ENCODE measurements around the gene TSC22D1.

Gene TSC22D1

DNA sequence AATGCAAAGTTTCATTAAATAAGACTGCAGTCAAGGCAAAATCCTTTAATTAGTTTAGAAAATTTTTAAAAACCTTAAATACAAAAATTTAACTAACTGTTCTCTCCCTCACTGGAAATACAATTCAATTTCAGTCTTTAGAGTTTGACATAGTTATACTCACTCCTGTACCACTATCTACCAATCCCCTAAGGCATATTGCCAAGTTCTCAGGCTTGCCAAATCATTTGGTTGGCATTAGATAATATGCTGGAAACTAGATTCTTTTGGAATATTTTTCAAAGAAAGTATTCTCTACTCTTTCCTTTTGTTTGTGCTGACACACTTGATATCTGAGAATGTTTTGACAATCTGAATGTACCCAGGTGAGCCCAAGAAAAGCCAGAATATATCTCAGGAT is 77.2 kb downstream of the TSC22D1 start:
- TF ChIP-seq, protein P1, sequence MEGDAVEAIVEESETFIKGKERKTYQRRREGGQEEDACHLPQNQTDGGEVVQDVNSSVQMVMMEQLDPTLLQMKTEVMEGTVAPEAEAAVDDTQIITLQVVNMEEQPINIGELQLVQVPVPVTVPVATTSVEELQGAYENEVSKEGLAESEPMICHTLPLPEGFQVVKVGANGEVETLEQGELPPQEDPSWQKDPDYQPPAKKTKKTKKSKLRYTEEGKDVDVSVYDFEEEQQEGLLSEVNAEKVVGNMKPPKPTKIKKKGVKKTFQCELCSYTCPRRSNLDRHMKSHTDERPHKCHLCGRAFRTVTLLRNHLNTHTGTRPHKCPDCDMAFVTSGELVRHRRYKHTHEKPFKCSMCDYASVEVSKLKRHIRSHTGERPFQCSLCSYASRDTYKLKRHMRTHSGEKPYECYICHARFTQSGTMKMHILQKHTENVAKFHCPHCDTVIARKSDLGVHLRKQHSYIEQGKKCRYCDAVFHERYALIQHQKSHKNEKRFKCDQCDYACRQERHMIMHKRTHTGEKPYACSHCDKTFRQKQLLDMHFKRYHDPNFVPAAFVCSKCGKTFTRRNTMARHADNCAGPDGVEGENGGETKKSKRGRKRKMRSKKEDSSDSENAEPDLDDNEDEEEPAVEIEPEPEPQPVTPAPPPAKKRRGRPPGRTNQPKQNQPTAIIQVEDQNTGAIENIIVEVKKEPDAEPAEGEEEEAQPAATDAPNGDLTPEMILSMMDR (IDR thresholded peaks at IDR 0.05; ENCODE audit: borderline replicate concordance, control extremely low read depth, extremely low read depth, insufficient read depth, missing control alignments), result no peak
- in situ Hi-C loops (cut with MboI; ENCODE audit: low sequenced_read_pairs, unreplicated experiment), result no loop called here
- DNase-seq (ENCODE audit: low spot score), result no peak

DNA sequence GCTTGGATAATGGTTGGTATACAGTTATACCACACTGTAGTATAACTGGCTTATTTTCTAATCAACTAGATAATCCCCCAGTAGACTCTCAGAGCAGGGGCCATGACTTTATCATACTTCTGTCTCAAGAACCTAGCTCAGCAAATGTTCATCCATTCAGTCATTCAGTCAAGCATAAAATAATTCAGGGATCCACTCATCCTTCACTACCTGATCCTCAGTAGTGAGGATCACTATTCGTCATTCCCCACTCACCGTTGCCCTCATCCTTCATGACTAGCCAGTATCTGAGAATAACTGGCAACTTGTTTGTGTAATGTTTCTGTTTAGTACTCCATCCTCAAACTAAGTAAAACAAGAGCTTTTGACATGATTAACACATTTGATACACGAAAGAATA is 77.6 kb downstream of the TSC22D1 start:
- in situ Hi-C loops (cut with MboI; ENCODE audit: low sequenced_read_pairs, unreplicated experiment), result no loop called here
- TF ChIP-seq, protein P1 (IDR thresholded peaks at IDR 0.05; ENCODE audit: borderline replicate concordance, control extremely low read depth, extremely low read depth, insufficient read depth, missing control alignments), result no peak
- DNase-seq (ENCODE audit: low spot score), result no peak

DNA sequence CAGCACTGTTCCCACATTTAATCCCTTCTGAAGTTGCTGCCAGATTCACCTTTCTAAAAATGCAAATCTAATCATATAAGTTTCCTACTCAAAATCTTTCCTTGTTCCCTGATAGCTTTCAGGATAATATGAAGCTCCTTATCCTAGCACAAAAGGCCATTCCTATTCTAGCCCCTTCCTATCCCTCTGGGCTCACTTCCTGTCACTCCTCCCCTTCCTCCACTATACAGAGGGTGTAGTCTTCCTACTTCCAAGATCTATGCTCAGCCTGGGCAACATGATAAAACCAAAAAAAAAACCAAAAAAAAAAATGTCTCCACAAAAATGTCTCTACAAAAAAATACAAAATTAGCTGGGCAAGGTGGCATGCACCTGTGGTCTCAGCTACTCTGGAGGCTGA is 78.3 kb downstream of the TSC22D1 start:
- DNase-seq (ENCODE audit: low spot score), result no peak
- in situ Hi-C loops (cut with MboI; ENCODE audit: low sequenced_read_pairs, unreplicated experiment), result no loop called here
- TF ChIP-seq, protein P1 (IDR thresholded peaks at IDR 0.05; ENCODE audit: borderline replicate concordance, control extremely low read depth, extremely low read depth, insufficient read depth, missing control alignments), result no peak

DNA sequence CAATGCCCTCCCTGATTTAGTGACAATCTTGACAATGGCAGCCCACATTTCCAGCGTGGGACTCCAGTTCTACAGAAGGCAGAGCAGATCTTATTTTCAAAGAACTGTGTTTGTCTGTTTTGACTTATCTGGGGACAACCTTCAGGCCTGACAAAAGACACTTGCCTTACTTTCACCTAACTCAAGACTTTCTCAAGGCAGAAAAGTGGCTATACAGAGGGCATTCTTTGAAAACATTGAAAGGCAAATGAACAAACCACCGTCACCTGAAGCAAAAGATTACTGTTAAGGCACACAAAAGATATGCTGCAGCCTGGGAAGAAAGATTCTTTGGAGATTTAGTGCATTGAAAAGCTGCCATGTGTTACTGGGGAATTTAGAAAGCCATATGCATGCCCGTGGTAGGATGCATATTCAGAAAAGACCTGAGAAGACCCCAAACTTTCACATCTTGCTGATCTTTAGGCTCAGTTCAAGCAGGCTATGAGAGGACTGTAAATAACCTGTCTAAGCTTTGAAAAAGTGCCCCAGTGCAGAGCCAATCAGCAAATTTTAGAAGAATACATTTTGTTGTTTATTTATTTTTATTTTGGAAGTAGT is 82.8 kb downstream of the TSC22D1 start:
- no peak for DNase-seq (ENCODE audit: low spot score)
- in situ Hi-C loops (cut with MboI; ENCODE audit: low sequenced_read_pairs, unreplicated experiment), result no loop called here
- TF ChIP-seq, protein P1 (IDR thresholded peaks at IDR 0.05; ENCODE audit: borderline replicate concordance, control extremely low read depth, extremely low read depth, insufficient read depth, missing control alignments), result no peak

DNA sequence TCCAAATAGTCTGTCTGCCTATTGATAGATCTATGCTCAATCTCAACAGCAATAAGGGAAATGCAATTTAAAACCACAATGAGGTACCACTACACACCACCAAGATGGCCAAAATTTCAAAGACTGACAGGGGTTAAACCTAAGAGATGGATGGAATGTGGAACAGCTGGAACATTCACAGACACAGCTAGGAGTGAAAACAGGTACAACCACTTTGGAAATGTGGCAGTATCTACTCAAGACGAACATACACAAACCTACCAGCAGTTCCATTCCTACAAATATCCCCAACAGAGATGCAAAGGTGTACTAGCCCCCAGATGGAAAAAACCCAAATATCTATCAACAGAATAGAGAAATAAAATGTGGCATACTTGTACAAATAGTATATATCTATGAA is 86.4 kb downstream of the TSC22D1 start:
- in situ Hi-C loops (cut with MboI; ENCODE audit: low sequenced_read_pairs, unreplicated experiment), result loop anchor here (10.0 kb wide), 1 partner anchor 475 kb away; no protein-coding TSS in a partner anchor
- DNase-seq (ENCODE audit: low spot score), result no peak

DNA sequence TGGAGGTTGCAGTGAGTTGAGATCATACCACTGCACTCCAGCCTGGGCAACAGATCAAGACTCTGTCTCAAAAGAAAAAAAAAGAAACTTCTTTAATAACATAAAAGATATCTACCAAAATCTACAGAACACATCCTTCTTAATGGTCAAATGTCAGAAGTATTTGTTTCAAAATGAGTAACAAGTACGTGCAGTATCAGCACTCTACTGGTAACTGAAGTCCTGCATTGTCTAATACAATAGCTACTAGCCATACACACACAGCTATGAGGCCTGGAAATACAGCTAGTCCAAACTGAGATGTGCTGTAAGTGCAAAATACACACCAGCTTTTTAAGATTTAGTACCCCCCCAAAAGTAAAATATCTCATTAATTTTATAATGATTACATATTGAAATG is 88.1 kb downstream of the TSC22D1 start:
- in situ Hi-C loops (cut with MboI; ENCODE audit: low sequenced_read_pairs, unreplicated experiment), result loop anchor here (10.0 kb wide), 1 partner anchor 477 kb away; no protein-coding TSS in a partner anchor
- TF ChIP-seq, protein P1 (IDR thresholded peaks at IDR 0.05; ENCODE audit: borderline replicate concordance, control extremely low read depth, extremely low read depth, insufficient read depth, missing control alignments), result no peak

More for the DNA sequence above, 86.4 kb downstream of the TSC22D1 start:
- TF ChIP-seq, protein P1 (IDR thresholded peaks at IDR 0.05; ENCODE audit: borderline replicate concordance, control extremely low read depth, extremely low read depth, insufficient read depth, missing control alignments), result no peak

More for the DNA sequence above, 88.1 kb downstream of the TSC22D1 start:
- peak; percentile 51 for DNase-seq (ENCODE audit: low spot score)

Data from GM13976 (cell line).